PC-9 (cell line): Measurements from ENCODE around the gene PGBD5. TPM values are rescaled to one million over a fixed set of nuclear protein-coding genes. Genes with fewer than 3 reads are reported as not detected.

Source experiments
- BruUV-seq: library from RNA; stranded (reverse); fragments of 400-500 nt; replicated peaks from 2 replicates; lab custom pipeline; 2021; lab: Mats Ljungman, UMichigan
- CTCF ChIA-PET: fragments of 300-600 bp; sonication (Branson Sonifier 250); formaldehyde crosslinking; loops from one replicate; lab custom pipeline; 2022; ENCODE audit warnings: antibody characterized with exemption; lab: Charles Lee
- POLR2A ChIA-PET: fragments of 300-600 bp; sonication (Branson Sonifier 250); formaldehyde crosslinking; loops from one replicate; lab custom pipeline; 2022; ENCODE audit warnings: antibody characterized with exemption; ENCODE audit not compliant: unreplicated experiment; lab: Charles Lee
- DNase-seq, 2 experiments: peaks; one replicate each; pipeline versions ENCODE4 v3.0.0 to v3.0.0-alpha.2; 2015 to 2022; ENCODE audit warnings: mixed read lengths in 1 of 2
- H2AFZ ChIP-seq: fragments of 200-600 bp; sonication (generic); 2 replicates; pipeline ENCODE4 v1.8.1; 2017; ENCODE audit warnings: antibody characterized with exemption
- H3F3A ChIP-seq: fragments of 200-600 bp; sonication (generic); 2 replicates; pipeline ENCODE4 v1.8.1; 2017; ENCODE audit warnings: antibody characterized with exemption, mild to moderate bottlenecking, low read depth; ENCODE audit not compliant: insufficient read depth
- H3K27ac ChIP-seq: fragments of 200-600 bp; sonication (generic); 2 replicates; pipeline ENCODE4 v1.6.1; 2016; ENCODE audit warnings: mixed run types
- H3K27me3 ChIP-seq: fragments of 200-600 bp; sonication (generic); 2 replicates; pipeline ENCODE4 v1.6.1; 2016; ENCODE audit warnings: low read depth, mixed run types; ENCODE audit not compliant: insufficient read depth
- H3K36me3 ChIP-seq: fragments of 200-600 bp; sonication (generic); 2 replicates; pipeline ENCODE4 v1.6.1; 2016; ENCODE audit warnings: low read depth, mixed run types
- H3K4me1 ChIP-seq: fragments of 200-600 bp; sonication (generic); replicated peaks from 2 replicates; pipeline ENCODE4 v1.6.1; 2016; ENCODE audit warnings: mixed run types; ENCODE audit not compliant: insufficient read depth
- H3K4me2 ChIP-seq: fragments of 200-600 bp; sonication (generic); 2 replicates; pipeline ENCODE4 v1.6.1; 2017; ENCODE audit warnings: mixed run types
- H3K4me3 ChIP-seq: fragments of 200-600 bp; sonication (generic); 2 replicates; pipeline ENCODE4 v1.6.1; 2016; ENCODE audit warnings: mixed run types
- H3K79me2 ChIP-seq: fragments of 200-600 bp; sonication (generic); 2 replicates; pipeline ENCODE4 v1.6.1; 2017; ENCODE audit warnings: low read depth, mixed run types
- H3K9me2 ChIP-seq: fragments of 200-600 bp; sonication (generic); 2 replicates; pipeline ENCODE4 v1.8.1; 2017; ENCODE audit warnings: mild to moderate bottlenecking; ENCODE audit not compliant: insufficient read depth
- H3K9me3 ChIP-seq: fragments of 200-600 bp; sonication (generic); 2 replicates; pipeline ENCODE4 v1.8.1; 2016; ENCODE audit warnings: low read depth; ENCODE audit not compliant: insufficient read depth
- H4K20me1 ChIP-seq: fragments of 200-600 bp; sonication (generic); 2 replicates; pipeline ENCODE4 v1.8.1; 2017; ENCODE audit not compliant: insufficient read depth
- EZH2 ChIP-seq: fragments of 200-600 bp; sonication (generic); IDR thresholded peaks from 2 replicates; pipeline ENCODE4 v1.8.0; 2017; ENCODE audit warnings: antibody characterized with exemption, low read depth
- intact Hi-C: fragments of 100-400 bp; cut with micrococcal nuclease; formaldehyde crosslinking; loops from one replicate; pipeline ENCODE4 v1.10.0; 2022; ENCODE audit not compliant: unreplicated experiment
- total RNA-seq: library from RNA; stranded (reverse); gene quantifications from 2 replicates; pipeline ENCODE4 v1.2.3, GENCODE V29; 2021
- TF ChIP-seq, protein P1 (sequence below): fragments of 200-600 bp; sonication (generic); conservative IDR thresholded peaks from 2 replicates; pipeline ENCODE4 v1.6.1; 2017; ENCODE audit warnings: mixed run types, antibody characterized with exemption, mild to moderate bottlenecking, moderate library complexity

PGBD5 gene
- total RNA-seq, 1 experiment from 2014 or later = not detected

DNA sequence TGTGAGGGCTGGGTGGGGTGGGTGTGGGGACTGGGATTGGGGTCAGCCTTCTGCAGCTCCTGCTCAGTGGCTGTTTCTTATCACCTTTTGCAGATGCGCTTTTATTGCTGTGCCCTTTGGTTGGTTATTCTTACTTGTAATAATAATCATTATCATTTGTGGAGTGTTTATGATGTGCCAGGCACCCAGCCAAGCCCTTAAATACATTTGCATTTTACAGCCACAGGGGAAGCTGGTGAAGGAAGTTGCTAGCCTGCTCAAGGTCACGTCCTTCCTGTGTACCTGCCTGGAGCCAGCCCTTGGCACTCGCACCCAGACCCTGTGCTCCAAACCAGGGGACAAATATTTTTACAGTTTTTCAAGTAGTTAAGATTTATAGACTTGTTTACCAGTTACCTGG lies 144.0 kb downstream of the PGBD5 start:
- no peaks in the 10 kb centered on the region for H4K20me1 ChIP-seq
- intact Hi-C loops = no loop called here
- POLR2A ChIA-PET = no interaction called here

DNA sequence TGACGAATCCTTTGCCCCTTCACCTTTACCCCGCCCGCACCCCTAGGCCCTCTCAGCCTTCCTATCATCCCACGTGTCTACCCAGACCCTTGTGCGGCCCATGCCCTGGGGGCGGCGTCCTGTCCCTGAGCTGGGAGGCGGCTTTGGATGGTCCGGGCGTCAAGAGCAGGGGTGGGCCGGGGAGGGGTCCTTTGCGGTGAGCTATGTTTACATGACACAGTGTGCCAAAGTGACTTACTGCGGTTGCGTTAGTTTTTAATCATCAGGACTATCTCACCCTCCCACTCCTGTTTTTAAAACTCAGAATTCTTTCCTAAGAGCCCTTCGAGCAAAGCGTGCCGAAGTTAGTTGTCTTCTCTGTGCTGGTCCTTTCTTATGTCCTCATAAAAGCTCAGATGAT lies 144.6 kb downstream of the PGBD5 start:
- intact Hi-C loops = no loop called here

More for the DNA sequence above, 144.0 kb downstream of the PGBD5 start:
- no peak overlapping the region for H3K4me3 ChIP-seq
- H3K36me3 ChIP-seq = no peaks in the 10 kb centered on the region
- H3F3A ChIP-seq = no peaks in the 10 kb centered on the region
- H3K27me3 ChIP-seq = no peaks in the 10 kb centered on the region
- no peak overlapping the region for H2AFZ ChIP-seq
- BruUV-seq = no TSS peak
- CTCF ChIA-PET = no interaction called here
- H3K79me2 ChIP-seq = no peaks in the 10 kb centered on the region
- TF ChIP-seq EZH2 = no peak
- TF ChIP-seq, protein P1, sequence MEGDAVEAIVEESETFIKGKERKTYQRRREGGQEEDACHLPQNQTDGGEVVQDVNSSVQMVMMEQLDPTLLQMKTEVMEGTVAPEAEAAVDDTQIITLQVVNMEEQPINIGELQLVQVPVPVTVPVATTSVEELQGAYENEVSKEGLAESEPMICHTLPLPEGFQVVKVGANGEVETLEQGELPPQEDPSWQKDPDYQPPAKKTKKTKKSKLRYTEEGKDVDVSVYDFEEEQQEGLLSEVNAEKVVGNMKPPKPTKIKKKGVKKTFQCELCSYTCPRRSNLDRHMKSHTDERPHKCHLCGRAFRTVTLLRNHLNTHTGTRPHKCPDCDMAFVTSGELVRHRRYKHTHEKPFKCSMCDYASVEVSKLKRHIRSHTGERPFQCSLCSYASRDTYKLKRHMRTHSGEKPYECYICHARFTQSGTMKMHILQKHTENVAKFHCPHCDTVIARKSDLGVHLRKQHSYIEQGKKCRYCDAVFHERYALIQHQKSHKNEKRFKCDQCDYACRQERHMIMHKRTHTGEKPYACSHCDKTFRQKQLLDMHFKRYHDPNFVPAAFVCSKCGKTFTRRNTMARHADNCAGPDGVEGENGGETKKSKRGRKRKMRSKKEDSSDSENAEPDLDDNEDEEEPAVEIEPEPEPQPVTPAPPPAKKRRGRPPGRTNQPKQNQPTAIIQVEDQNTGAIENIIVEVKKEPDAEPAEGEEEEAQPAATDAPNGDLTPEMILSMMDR = no peak
- no peak overlapping the region for H3K27ac ChIP-seq
- H3K9me3 ChIP-seq = no peaks in the 10 kb centered on the region
- H3K4me2 ChIP-seq = no peak overlapping the region
- H3K9me2 ChIP-seq = no peaks in the 10 kb centered on the region
- H3K4me1 ChIP-seq = no peaks in the 10 kb centered on the region
- DNase-seq = no peak

DNA sequence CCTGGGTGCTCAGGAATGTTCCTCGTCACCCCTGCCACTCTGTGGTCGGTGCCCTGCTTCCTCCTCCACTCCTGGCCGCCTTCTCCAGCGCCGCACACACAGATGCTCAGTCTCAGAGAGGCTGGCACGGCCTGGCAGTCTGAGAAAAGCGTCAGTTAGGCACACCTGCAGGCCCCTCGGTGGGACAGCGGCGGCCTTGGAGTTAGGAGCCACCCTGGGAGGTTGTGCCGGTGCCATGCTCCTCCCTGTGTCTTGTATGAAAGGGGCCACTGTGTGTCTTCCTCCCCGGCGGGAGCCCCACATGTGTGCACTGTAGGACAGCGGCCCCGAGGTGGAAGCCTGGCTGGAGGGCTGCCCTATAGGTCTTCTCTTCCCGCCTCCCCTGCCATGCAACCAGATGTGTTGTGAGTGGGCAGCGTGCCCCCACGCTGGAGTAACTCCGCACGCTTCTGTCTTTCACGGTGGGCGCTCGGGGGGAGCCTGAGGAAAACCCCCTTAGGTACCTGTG lies 145.2 kb downstream of the PGBD5 start:
- H2AFZ ChIP-seq = no peak overlapping the region
- H3K4me3 ChIP-seq = no peak overlapping the region
- no peaks in the 10 kb centered on the region for H3K36me3 ChIP-seq
- ChIA-PET CTCF (no interaction called here), POLR2A (no interaction called here)
- H4K20me1 ChIP-seq = no peaks in the 10 kb centered on the region
- no peaks in the 10 kb centered on the region for H3K27me3 ChIP-seq
- no peak for DNase-seq
- H3K4me2 ChIP-seq = no peak overlapping the region
- intact Hi-C loops = no loop called here
- H3K79me2 ChIP-seq = no peaks in the 10 kb centered on the region
- no peaks in the 10 kb centered on the region for H3K9me2 ChIP-seq
- H3K27ac ChIP-seq = no peak overlapping the region
- BruUV-seq = no TSS peak
- no peaks in the 10 kb centered on the region for H3K4me1 ChIP-seq
- H3F3A ChIP-seq = no peaks in the 10 kb centered on the region; the same call in 1 of the 2 replicates
- TF ChIP-seq, protein P1 = no peak
- TF ChIP-seq EZH2 = no peak
- no peaks in the 10 kb centered on the region for H3K9me3 ChIP-seq

More for the DNA sequence above, 144.6 kb downstream of the PGBD5 start:
- ChIA-PET CTCF (no interaction called here), POLR2A (no interaction called here)
- Histone ChIP-seq H2AFZ (no peak overlapping the region), H3K79me2 (no peaks in the 10 kb centered on the region), H3K27me3 (no peaks in the 10 kb centered on the region), H3K36me3 (no peaks in the 10 kb centered on the region), H3K9me2 (no peaks in the 10 kb centered on the region), H3K4me1 (no peaks in the 10 kb centered on the region), H3F3A (no peaks in the 10 kb centered on the region; the same call in 1 of the 2 replicates), H3K9me3 (no peaks in the 10 kb centered on the region), H3K4me3 (no peak overlapping the region), H4K20me1 (no peaks in the 10 kb centered on the region), H3K27ac (no peak overlapping the region), H3K4me2 (no peak overlapping the region)
- no TSS peak for BruUV-seq
- TF ChIP-seq, protein P1 = no peak
- no peak for TF ChIP-seq EZH2
- no peak for DNase-seq
